Measurements from ENCODE around the gene TMEM107. TPM values are rescaled to one million over a fixed set of nuclear protein-coding genes. Genes with fewer than 3 reads are reported as not detected.

The TMEM107 gene
- 8.3 and 8.8 TPM in 2 replicates for total RNA-seq

- Histone ChIP-seq H3K9me3 (ENCODE audit: low read depth, low read length) (no peaks in the 10 kb centered on the region), H3K36me3 (ENCODE audit: insufficient read depth, low read length) (no peaks in the 10 kb centered on the region)
- no peak for TF ChIP-seq CTCF (IDR thresholded peaks at IDR 0.05; ENCODE audit: extremely low read depth, low read depth, low read length)
Measured at GRCh38 chr17:8176197-8176940, at the start of gene TMEM107. TMEM107 (minus strand) TSS chr17:8176380; CDS start chr17:8176286, 94 bp downstream.

GRCh38 chr17:8224891-8225812 lies 49.0 kb upstream of the TMEM107 start:
- H3K4me3 ChIP-seq (ENCODE audit: insufficient read depth, low read length) = no peak overlapping the region

More at GRCh38 chr17:8176197-8176940, at the start of gene TMEM107:
- Histone ChIP-seq H3K27ac (ENCODE audit: low read depth, low read length) (peak within 1 kb of the TSS; percentile 83), H3K4me3 (ENCODE audit: insufficient read depth, low read length) (peak within 1 kb of the TSS; percentile 92), H4K20me1 (ENCODE audit: insufficient read depth, low read length) (no peaks in the 10 kb centered on the region), H2AFZ (ENCODE audit: low read length) (peak within 1 kb of the TSS; percentile 97), H3K27me3 (ENCODE audit: insufficient read depth, low read length) (no peaks in the 10 kb centered on the region), H3K79me2 (ENCODE audit: insufficient read depth, low read length) (peaks cover 17% of the 10 kb centered on the region), H3K4me2 (ENCODE audit: insufficient read depth, low read length) (peak within 1 kb of the TSS; percentile 99), H3K4me1 (ENCODE audit: insufficient read depth, low read length) (peaks cover 27% of the 10 kb centered on the region)
- peak; percentile 94 for DNase-seq (ENCODE audit: insufficient read length, low spot score, missing footprints)

GRCh38 chr17:8223356-8224126 lies 47.4 kb upstream of the TMEM107 start:
- peak; percentile 9 for TF ChIP-seq CTCF (IDR thresholded peaks at IDR 0.05; ENCODE audit: extremely low read depth, low read depth, low read length)
- DNase-seq (ENCODE audit: insufficient read length, low spot score, missing footprints) = peak; percentile 60

More at GRCh38 chr17:8224891-8225812, 49.0 kb upstream of the TMEM107 start:
- Histone ChIP-seq H3K27ac (ENCODE audit: low read depth, low read length) (no peak overlapping the region), H3K4me2 (ENCODE audit: insufficient read depth, low read length) (no peak overlapping the region), H3K36me3 (ENCODE audit: insufficient read depth, low read length) (peaks cover 23% of the 10 kb centered on the region), H3K9me3 (ENCODE audit: low read depth, low read length) (no peaks in the 10 kb centered on the region), H2AFZ (ENCODE audit: low read length) (no peak overlapping the region), H3K4me1 (ENCODE audit: insufficient read depth, low read length) (peaks cover 20% of the 10 kb centered on the region), H3K27me3 (ENCODE audit: insufficient read depth, low read length) (no peaks in the 10 kb centered on the region), H4K20me1 (ENCODE audit: insufficient read depth, low read length) (peaks cover 8% of the 10 kb centered on the region), H3K79me2 (ENCODE audit: insufficient read depth, low read length) (no peaks in the 10 kb centered on the region)
- no peak for TF ChIP-seq CTCF (IDR thresholded peaks at IDR 0.05; ENCODE audit: extremely low read depth, low read depth, low read length)
- DNase-seq (ENCODE audit: insufficient read length, low spot score, missing footprints) = no peak

More at GRCh38 chr17:8223356-8224126, 47.4 kb upstream of the TMEM107 start:
- Histone ChIP-seq H4K20me1 (ENCODE audit: insufficient read depth, low read length) (peaks cover 8% of the 10 kb centered on the region), H3K27me3 (ENCODE audit: insufficient read depth, low read length) (no peaks in the 10 kb centered on the region), H3K27ac (ENCODE audit: low read depth, low read length) (peak overlapping the region; percentile 94), H3K4me3 (ENCODE audit: insufficient read depth, low read length) (peak overlapping the region; percentile 77), H3K79me2 (ENCODE audit: insufficient read depth, low read length) (no peaks in the 10 kb centered on the region), H3K36me3 (ENCODE audit: insufficient read depth, low read length) (peaks cover 11% of the 10 kb centered on the region), H3K4me1 (ENCODE audit: insufficient read depth, low read length) (peaks cover 25% of the 10 kb centered on the region), H3K4me2 (ENCODE audit: insufficient read depth, low read length) (peak overlapping the region; percentile 94), H2AFZ (ENCODE audit: low read length) (peak overlapping the region; percentile 96), H3K9me3 (ENCODE audit: low read depth, low read length) (no peaks in the 10 kb centered on the region)

Measured in osteoblast (primary cell).